ENCODE results near the gene LMAN2L.

DNA sequence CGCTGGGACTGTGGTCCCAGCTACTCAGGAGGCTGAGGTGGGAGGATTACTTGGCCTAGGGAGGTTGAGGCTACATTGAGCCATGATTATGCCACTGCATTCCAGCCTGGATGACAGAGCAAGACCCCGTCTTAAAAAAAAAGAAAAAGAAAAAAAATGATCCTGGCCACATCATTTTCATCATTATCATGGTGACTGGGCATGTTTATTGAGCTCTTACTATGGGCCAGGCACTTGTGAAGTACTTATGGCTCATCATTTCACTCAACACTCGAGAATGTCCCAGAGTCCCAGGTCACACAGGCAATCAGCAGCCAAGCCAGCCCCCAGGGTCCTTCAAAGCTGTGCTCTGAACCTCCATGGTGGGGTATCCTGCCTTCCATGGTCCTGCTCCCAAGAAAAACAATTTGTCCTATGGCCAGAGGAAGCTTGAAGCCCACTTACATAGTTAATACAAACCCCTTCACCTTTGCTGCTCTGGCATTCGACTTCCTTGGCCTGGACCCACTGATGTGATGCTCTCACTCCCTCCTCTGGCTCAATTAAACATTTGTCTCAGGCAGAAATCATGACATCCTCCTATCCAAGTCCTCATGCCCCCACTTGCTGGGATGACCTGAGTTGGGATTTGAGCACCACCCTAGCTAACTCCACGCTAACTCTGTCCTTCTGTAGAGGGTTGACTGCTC is 17.1 kb upstream of the LMAN2L start:
- TF ChIP-seq GATA2 (IDR thresholded peaks at IDR 0.05; ENCODE audit: low read depth, low read length) (no peak), GATA3 (IDR thresholded peaks at IDR 0.05; ENCODE audit: low read depth, low read length) (no peak)

Measured in SH-SY5Y (cell line).